Hematopoietic multipotent progenitor cell treated with erythropoietin and hydrocortisone succinate and interleukin-3 and kit ligand, for 17 days (in vitro differentiated cells): ENCODE data around the gene SPEG.

Experiments used
- DNase-seq: peaks from one replicate; pipeline ENCODE4 v3.0.0-alpha.2; 2015; ENCODE audit warnings: low spot score

Gene SPEG

GRCh38 chr2:219514196-219514761 is 79.6 kb downstream of the SPEG start, which contains the start of gene ASIC4:
ASIC4 (plus strand) TSS chr2:219514482; CDS start chr2:219514725, 243 bp downstream.
- peak; percentile 71 for DNase-seq

- DNase-seq, result no peak
Observed at GRCh38 chr2:219514836-219515235, 80.2 kb downstream of the SPEG start.

- no peak for DNase-seq
Observed at GRCh38 chr2:219515874-219516629, 81.4 kb downstream of the SPEG start.

- no peak for DNase-seq
Observed at GRCh38 chr2:219516888-219517287, 82.2 kb downstream of the SPEG start.

- no peak for DNase-seq
Observed at GRCh38 chr2:219517954-219518778, 83.5 kb downstream of the SPEG start.

- DNase-seq, result no peak
Observed at GRCh38 chr2:219519526-219519916, 84.9 kb downstream of the SPEG start.

GRCh38 chr2:219520079-219520478 is 85.4 kb downstream of the SPEG start:
- no peak for DNase-seq

GRCh38 chr2:219521066-219521880 is 86.6 kb downstream of the SPEG start:
- no peak for DNase-seq

- DNase-seq, result no peak
Observed at GRCh38 chr2:219522111-219523030, 87.7 kb downstream of the SPEG start.

- no peak for DNase-seq
Observed at GRCh38 chr2:219523031-219523671, 88.5 kb downstream of the SPEG start.

GRCh38 chr2:219524817-219525216 is 90.2 kb downstream of the SPEG start:
- no peak for DNase-seq

- DNase-seq, result no peak
Observed at GRCh38 chr2:219525533-219526232, 91.0 kb downstream of the SPEG start.

GRCh38 chr2:219526320-219527075 is 91.9 kb downstream of the SPEG start:
- no peak for DNase-seq

- no peak for DNase-seq
Observed at GRCh38 chr2:219527076-219527394, 92.4 kb downstream of the SPEG start.

- no peak for DNase-seq
Observed at GRCh38 chr2:219527472-219527871, 92.8 kb downstream of the SPEG start.

- DNase-seq, result peak; percentile 83
Observed at GRCh38 chr2:219530048-219530963, 95.7 kb downstream of the SPEG start.

- DNase-seq, result no peak
Observed at GRCh38 chr2:219531639-219532377, 97.2 kb downstream of the SPEG start.

- no peak for DNase-seq
Observed at GRCh38 chr2:219532378-219532649, 97.7 kb downstream of the SPEG start.
